ENCODE data around the gene CEP44.
A peak's percentile ranks its signal among the peaks of the same experiment; 100 is the strongest.

Gene CEP44

DNA sequence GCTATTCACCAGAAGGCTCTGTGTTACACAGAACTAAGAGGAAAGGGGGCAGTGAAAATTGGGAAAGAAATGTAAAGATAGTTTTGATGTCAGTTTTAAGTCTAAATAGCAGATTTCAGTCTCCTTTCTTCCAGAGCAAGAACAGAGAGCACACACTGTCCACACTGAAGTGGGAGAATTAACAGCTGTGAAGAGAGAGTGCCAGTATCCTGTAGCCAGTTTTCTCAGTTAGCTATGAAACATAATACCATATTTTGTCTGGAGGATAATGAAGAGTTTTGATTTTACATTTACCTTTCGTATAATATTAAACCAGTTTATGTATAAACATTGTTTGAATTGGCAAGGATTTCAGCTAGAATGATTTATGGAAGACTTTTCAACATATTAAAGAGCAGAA lies 35.3 kb upstream of the CEP44 start:
- WGBS (ENCODE audit: extremely low coverage, insufficient coverage, low lambda C conversion rate), result no CpG with 5 or more reads among the region's 1 CpG
- no peak overlapping the region for H2BK5ac ChIP-seq (ENCODE audit: low read length)

DNA sequence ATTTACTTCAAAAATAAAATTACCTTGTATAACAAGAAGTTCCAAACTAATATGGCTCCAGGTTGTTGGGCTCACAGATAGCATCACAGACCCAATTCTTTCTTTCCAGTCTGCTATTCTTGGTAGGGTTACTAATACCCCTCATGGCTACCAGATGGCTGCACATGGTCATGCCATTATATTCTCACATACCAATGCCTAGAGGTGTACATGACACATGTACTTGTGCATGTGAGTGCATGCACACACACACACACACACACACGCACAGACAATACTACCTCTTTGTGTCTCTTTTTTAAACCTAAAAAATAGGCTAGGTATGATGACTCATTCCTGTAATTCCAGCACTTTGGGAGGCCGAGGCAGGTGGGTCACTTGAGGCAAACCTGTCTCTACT lies 31.3 kb upstream of the CEP44 start:
- Histone ChIP-seq H4K5ac (ENCODE audit: low read length) (no peak overlapping the region), H4K8ac (ENCODE audit: low read depth, low read length) (no peak overlapping the region), H3K27me3 (ENCODE audit: insufficient read depth, low read length, poor library complexity) (no peaks in the 10 kb centered on the region), H2AK5ac (ENCODE audit: low read length) (no peak overlapping the region), H3K4me2 (ENCODE audit: low read length) (no peak overlapping the region), H3K4me3 (ENCODE audit: low read length) (no peak overlapping the region), H3K4me1 (ENCODE audit: control insufficient read depth, low read depth, low read length) (no peaks in the 10 kb centered on the region), H3K27ac (ENCODE audit: low read depth, low read length) (no peak overlapping the region), H2BK120ac (ENCODE audit: low read depth, low read length) (no peak overlapping the region), H2BK5ac (ENCODE audit: low read length) (no peak overlapping the region), H3K36me3 (ENCODE audit: control insufficient read depth, insufficient read depth, low read length) (no peaks in the 10 kb centered on the region), H3K23ac (ENCODE audit: low read length) (no peak overlapping the region), H3K18ac (ENCODE audit: low read length) (no peak overlapping the region), H3K79me2 (ENCODE audit: control insufficient read depth, insufficient read depth, low read length) (no peaks in the 10 kb centered on the region), H3K79me1 (ENCODE audit: low read length) (no peaks in the 10 kb centered on the region), H2BK15ac (replicated peaks; ENCODE audit: low read depth) (no peak overlapping the region), H3K9ac (ENCODE audit: low read length) (no peak overlapping the region), H3K4ac (ENCODE audit: low read depth, low read length) (no peak overlapping the region), H3K56ac (ENCODE audit: low read length) (no peak overlapping the region)
- no CpG with 5 or more reads among the region's 2 CpGs for WGBS (ENCODE audit: extremely low coverage, insufficient coverage, low lambda C conversion rate)
- DNase-seq, result no peak

More for the DNA sequence above, 35.3 kb upstream of the CEP44 start:
- Histone ChIP-seq H4K5ac (ENCODE audit: low read length) (no peak overlapping the region), H3K36me3 (ENCODE audit: control insufficient read depth, insufficient read depth, low read length) (no peaks in the 10 kb centered on the region), H4K8ac (ENCODE audit: low read depth, low read length) (no peak overlapping the region), H3K79me1 (ENCODE audit: low read length) (no peaks in the 10 kb centered on the region), H2BK15ac (replicated peaks; ENCODE audit: low read depth) (no peak overlapping the region), H3K56ac (ENCODE audit: low read length) (no peak overlapping the region), H3K9ac (ENCODE audit: low read length) (no peak overlapping the region), H3K27me3 (ENCODE audit: insufficient read depth, low read length, poor library complexity) (no peaks in the 10 kb centered on the region), H2AK5ac (ENCODE audit: low read length) (no peak overlapping the region), H3K4me2 (ENCODE audit: low read length) (no peak overlapping the region), H3K4me1 (ENCODE audit: control insufficient read depth, low read depth, low read length) (no peaks in the 10 kb centered on the region), H3K23ac (ENCODE audit: low read length) (no peak overlapping the region), H3K4ac (ENCODE audit: low read depth, low read length) (no peak overlapping the region), H3K4me3 (ENCODE audit: low read length) (no peak overlapping the region), H3K27ac (ENCODE audit: low read depth, low read length) (no peak overlapping the region), H2BK120ac (ENCODE audit: low read depth, low read length) (no peak overlapping the region), H3K18ac (ENCODE audit: low read length) (no peak overlapping the region), H3K79me2 (ENCODE audit: control insufficient read depth, insufficient read depth, low read length) (no peaks in the 10 kb centered on the region)
- no peak for DNase-seq

DNA sequence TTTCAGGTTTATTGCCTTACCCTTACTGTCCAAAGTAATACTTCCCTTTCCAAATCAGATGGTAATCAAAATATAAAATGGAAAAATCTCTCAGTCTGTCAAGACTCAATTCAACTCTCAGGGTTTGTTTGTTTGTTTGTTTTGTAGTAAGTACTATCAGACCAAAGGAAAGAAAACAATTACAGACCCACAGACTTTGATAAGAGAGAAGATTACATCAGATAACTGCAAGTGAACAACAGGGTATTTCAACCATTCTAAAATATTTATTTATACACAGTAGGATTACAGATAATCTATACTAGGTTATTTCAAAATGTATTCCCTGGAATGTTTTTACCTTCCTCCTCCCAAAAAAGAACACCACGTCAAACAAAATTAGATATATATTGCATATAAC lies 29.1 kb upstream of the CEP44 start:
- no peak overlapping the region for H3K27ac ChIP-seq (ENCODE audit: low read depth, low read length)
- no peaks in the 10 kb centered on the region for H3K27me3 ChIP-seq (ENCODE audit: insufficient read depth, low read length, poor library complexity)
- H3K9ac ChIP-seq (ENCODE audit: low read length), result no peak overlapping the region
- H2AK5ac ChIP-seq (ENCODE audit: low read length), result no peak overlapping the region
- H3K4me3 ChIP-seq (ENCODE audit: low read length), result no peak overlapping the region
- no peak overlapping the region for H4K5ac ChIP-seq (ENCODE audit: low read length)
- H3K56ac ChIP-seq (ENCODE audit: low read length), result no peak overlapping the region
- H3K4me2 ChIP-seq (ENCODE audit: low read length), result no peak overlapping the region
- H3K4me1 ChIP-seq (ENCODE audit: control insufficient read depth, low read depth, low read length), result no peaks in the 10 kb centered on the region
- no peaks in the 10 kb centered on the region for H3K36me3 ChIP-seq (ENCODE audit: control insufficient read depth, insufficient read depth, low read length)
- no peak overlapping the region for H3K23ac ChIP-seq (ENCODE audit: low read length)
- no peak overlapping the region for H2BK5ac ChIP-seq (ENCODE audit: low read length)
- no CpG with 5 or more reads among the region's 1 CpG for WGBS (ENCODE audit: extremely low coverage, insufficient coverage, low lambda C conversion rate)
- H3K4ac ChIP-seq (ENCODE audit: low read depth, low read length), result no peak overlapping the region
- no peak overlapping the region for H2BK120ac ChIP-seq (ENCODE audit: low read depth, low read length)
- H4K8ac ChIP-seq (ENCODE audit: low read depth, low read length), result no peak overlapping the region
- H3K79me1 ChIP-seq (ENCODE audit: low read length), result no peaks in the 10 kb centered on the region
- H3K18ac ChIP-seq (ENCODE audit: low read length), result no peak overlapping the region
- peak; percentile 12 for DNase-seq
- no peaks in the 10 kb centered on the region for H3K79me2 ChIP-seq (ENCODE audit: control insufficient read depth, insufficient read depth, low read length)
- H2BK15ac ChIP-seq (replicated peaks; ENCODE audit: low read depth), result no peak overlapping the region

DNA sequence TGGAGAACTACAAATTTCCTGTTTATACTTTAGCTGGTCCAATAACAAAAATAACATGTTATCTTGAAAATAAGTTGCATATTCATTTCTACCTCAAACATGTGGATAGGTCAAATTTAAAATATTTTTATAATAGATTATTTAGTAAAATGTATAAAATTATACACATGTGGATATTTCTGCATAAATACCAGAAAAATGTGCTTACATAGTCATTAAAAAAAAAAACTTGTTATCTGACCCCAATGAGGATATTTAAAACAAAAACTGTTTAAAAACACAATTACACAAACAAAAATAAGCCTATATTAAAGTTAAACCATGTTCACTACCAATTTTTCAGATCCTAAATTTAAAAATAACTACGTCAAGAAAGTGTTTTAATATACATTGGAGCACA lies 28.3 kb upstream of the CEP44 start:
- H3K9ac ChIP-seq (ENCODE audit: low read length), result no peak overlapping the region
- no peaks in the 10 kb centered on the region for H3K36me3 ChIP-seq (ENCODE audit: control insufficient read depth, insufficient read depth, low read length)
- H3K56ac ChIP-seq (ENCODE audit: low read length), result no peak overlapping the region
- H3K4me1 ChIP-seq (ENCODE audit: control insufficient read depth, low read depth, low read length), result no peaks in the 10 kb centered on the region
- WGBS (ENCODE audit: extremely low coverage, insufficient coverage, low lambda C conversion rate), result no CpG with 5 or more reads among the region's 1 CpG
- H4K5ac ChIP-seq (ENCODE audit: low read length), result no peak overlapping the region
- no peak overlapping the region for H4K8ac ChIP-seq (ENCODE audit: low read depth, low read length)
- no peak overlapping the region for H3K4ac ChIP-seq (ENCODE audit: low read depth, low read length)
- no peak overlapping the region for H3K27ac ChIP-seq (ENCODE audit: low read depth, low read length)
- no peak overlapping the region for H2AK5ac ChIP-seq (ENCODE audit: low read length)
- no peak overlapping the region for H3K4me3 ChIP-seq (ENCODE audit: low read length)
- H3K79me2 ChIP-seq (ENCODE audit: control insufficient read depth, insufficient read depth, low read length), result no peaks in the 10 kb centered on the region
- H3K23ac ChIP-seq (ENCODE audit: low read length), result no peak overlapping the region
- no peak overlapping the region for H3K4me2 ChIP-seq (ENCODE audit: low read length)
- no peaks in the 10 kb centered on the region for H3K79me1 ChIP-seq (ENCODE audit: low read length)
- no peak overlapping the region for H2BK120ac ChIP-seq (ENCODE audit: low read depth, low read length)
- H3K18ac ChIP-seq (ENCODE audit: low read length), result no peak overlapping the region
- H3K27me3 ChIP-seq (ENCODE audit: insufficient read depth, low read length, poor library complexity), result no peaks in the 10 kb centered on the region
- no peak overlapping the region for H2BK15ac ChIP-seq (replicated peaks; ENCODE audit: low read depth)
- H2BK5ac ChIP-seq (ENCODE audit: low read length), result no peak overlapping the region
- DNase-seq, result no peak

DNA sequence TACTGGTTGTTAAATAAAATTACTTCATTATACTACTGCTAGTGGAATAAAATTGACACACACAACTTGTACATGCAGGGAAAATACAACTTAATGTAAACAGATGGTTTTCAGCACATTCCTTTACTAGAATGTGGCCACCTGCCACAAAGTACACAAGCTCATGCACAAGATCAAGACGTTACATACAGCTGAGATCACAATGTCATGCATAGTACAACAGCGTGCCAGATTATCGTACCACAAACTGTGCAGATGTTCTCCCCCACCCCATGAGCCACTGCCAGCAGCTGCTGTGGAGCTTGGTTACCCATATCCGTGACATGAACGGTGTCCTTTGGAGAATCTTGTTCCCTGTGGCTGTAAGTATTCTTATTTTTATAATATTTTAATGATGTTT lies 27.9 kb upstream of the CEP44 start:
- no peak overlapping the region for H3K4me2 ChIP-seq (ENCODE audit: low read length)
- no peak overlapping the region for H3K27ac ChIP-seq (ENCODE audit: low read depth, low read length)
- H3K79me2 ChIP-seq (ENCODE audit: control insufficient read depth, insufficient read depth, low read length), result no peaks in the 10 kb centered on the region
- H3K27me3 ChIP-seq (ENCODE audit: insufficient read depth, low read length, poor library complexity), result no peaks in the 10 kb centered on the region
- H3K23ac ChIP-seq (ENCODE audit: low read length), result no peak overlapping the region
- H3K18ac ChIP-seq (ENCODE audit: low read length), result no peak overlapping the region
- no peak overlapping the region for H2BK15ac ChIP-seq (replicated peaks; ENCODE audit: low read depth)
- H2BK120ac ChIP-seq (ENCODE audit: low read depth, low read length), result no peak overlapping the region
- no peak overlapping the region for H2BK5ac ChIP-seq (ENCODE audit: low read length)
- H3K36me3 ChIP-seq (ENCODE audit: control insufficient read depth, insufficient read depth, low read length), result no peaks in the 10 kb centered on the region
- H3K4me3 ChIP-seq (ENCODE audit: low read length), result no peak overlapping the region
- WGBS (ENCODE audit: extremely low coverage, insufficient coverage, low lambda C conversion rate), result no CpG with 5 or more reads among the region's 5 CpGs
- H3K4ac ChIP-seq (ENCODE audit: low read depth, low read length), result no peak overlapping the region
- no peaks in the 10 kb centered on the region for H3K4me1 ChIP-seq (ENCODE audit: control insufficient read depth, low read depth, low read length)
- H4K8ac ChIP-seq (ENCODE audit: low read depth, low read length), result no peak overlapping the region
- no peak for DNase-seq
- no peak overlapping the region for H4K5ac ChIP-seq (ENCODE audit: low read length)
- H3K56ac ChIP-seq (ENCODE audit: low read length), result no peak overlapping the region
- H3K79me1 ChIP-seq (ENCODE audit: low read length), result no peaks in the 10 kb centered on the region
- no peak overlapping the region for H2AK5ac ChIP-seq (ENCODE audit: low read length)
- no peak overlapping the region for H3K9ac ChIP-seq (ENCODE audit: low read length)

DNA sequence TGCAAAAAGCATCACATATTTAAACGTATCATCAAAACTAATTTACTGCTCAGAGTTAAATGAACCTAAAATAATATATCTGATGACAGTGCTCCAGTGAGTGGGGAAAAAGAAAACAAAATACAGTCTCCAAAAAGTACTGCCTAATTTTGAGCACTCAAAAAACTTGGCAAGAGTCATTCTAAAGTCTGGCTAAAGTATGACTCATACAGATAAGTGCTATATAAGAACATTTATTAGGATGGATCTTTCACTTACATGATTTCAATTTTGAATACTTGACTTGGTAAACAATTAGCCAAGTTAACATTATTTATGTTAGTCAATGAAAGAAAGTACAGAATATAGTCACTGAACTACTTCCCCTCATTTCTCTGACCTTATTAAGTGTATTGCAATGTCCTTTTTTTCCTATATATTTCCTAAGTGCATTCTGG lies 27.4 kb upstream of the CEP44 start:
- no peak for DNase-seq
- no peak overlapping the region for H3K27ac ChIP-seq (ENCODE audit: low read depth, low read length)
- H3K9ac ChIP-seq (ENCODE audit: low read length), result no peak overlapping the region
- H3K27me3 ChIP-seq (ENCODE audit: insufficient read depth, low read length, poor library complexity), result no peaks in the 10 kb centered on the region
- H3K56ac ChIP-seq (ENCODE audit: low read length), result no peak overlapping the region
- WGBS (ENCODE audit: extremely low coverage, insufficient coverage, low lambda C conversion rate), result 100% methylated on average over 1 of the region's 1 CpG
- H4K8ac ChIP-seq (ENCODE audit: low read depth, low read length), result no peak overlapping the region
- no peak overlapping the region for H3K4ac ChIP-seq (ENCODE audit: low read depth, low read length)
- no peak overlapping the region for H3K18ac ChIP-seq (ENCODE audit: low read length)
- H4K5ac ChIP-seq (ENCODE audit: low read length), result no peak overlapping the region
- H3K36me3 ChIP-seq (ENCODE audit: control insufficient read depth, insufficient read depth, low read length), result no peaks in the 10 kb centered on the region
- no peak overlapping the region for H3K23ac ChIP-seq (ENCODE audit: low read length)
- H2AK5ac ChIP-seq (ENCODE audit: low read length), result no peak overlapping the region
- no peak overlapping the region for H3K4me2 ChIP-seq (ENCODE audit: low read length)
- no peaks in the 10 kb centered on the region for H3K79me2 ChIP-seq (ENCODE audit: control insufficient read depth, insufficient read depth, low read length)
- H3K4me1 ChIP-seq (ENCODE audit: control insufficient read depth, low read depth, low read length), result no peaks in the 10 kb centered on the region
- H2BK5ac ChIP-seq (ENCODE audit: low read length), result no peak overlapping the region
- H2BK15ac ChIP-seq (replicated peaks; ENCODE audit: low read depth), result no peak overlapping the region
- no peak overlapping the region for H3K4me3 ChIP-seq (ENCODE audit: low read length)
- H3K79me1 ChIP-seq (ENCODE audit: low read length), result no peaks in the 10 kb centered on the region
- H2BK120ac ChIP-seq (ENCODE audit: low read depth, low read length), result no peak overlapping the region
